NCI-H1092 (cell line): ENCODE data around the gene KRT33B.
"Not testable (repeated sequence)": the region's sequence is repeated elsewhere in the genome, so short reads cannot be mapped to it uniquely, and the experiment has no call there.

ENCODE experiments used
- DNase-seq: peaks from one replicate; lab custom pipeline; 2025; lab: John Stamatoyannopoulos, UW

Gene KRT33B

GRCh38 chr17:41369713-41370112 lies at the start of gene KRT33B:
TSS of gene KRT33B (minus strand) at chr17:41369813. CDS start at chr17:41369750, 63 bp downstream.
- DNase-seq, result no peak

DNA sequence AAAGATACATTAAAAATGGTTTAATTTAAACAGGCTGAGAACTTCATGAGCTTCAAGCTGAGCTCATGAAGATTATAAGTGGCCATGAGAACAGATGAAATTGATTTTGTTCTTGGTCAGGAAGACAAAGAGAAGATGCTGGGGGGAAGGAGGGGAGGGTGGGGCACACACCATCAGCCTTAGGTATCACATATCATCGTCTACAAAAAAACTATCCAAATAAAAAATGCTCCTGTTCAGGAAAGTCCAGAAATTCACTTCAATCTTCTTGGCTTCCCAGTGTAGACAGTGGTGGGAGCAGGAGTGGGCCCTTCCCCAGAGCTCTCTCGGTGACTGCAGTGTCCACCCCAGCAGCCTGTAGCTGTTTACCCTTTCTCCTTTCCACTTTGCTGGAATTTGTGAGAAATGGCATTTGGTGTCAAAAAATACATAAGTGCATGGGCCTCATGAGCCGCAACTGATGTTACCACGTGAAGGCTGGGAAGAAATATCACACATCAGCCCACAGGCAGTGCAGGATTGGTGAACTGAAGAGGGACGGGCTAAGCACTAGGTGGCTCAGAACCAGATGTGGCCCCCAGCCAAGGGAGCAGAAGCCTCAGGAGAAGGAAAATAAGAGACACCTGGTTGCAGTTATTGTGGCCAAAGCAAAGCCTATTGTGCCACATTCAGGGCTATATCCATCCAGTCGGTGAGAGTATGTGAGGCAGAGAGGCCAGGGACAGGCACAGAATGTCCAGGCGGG lies 48.7 kb upstream of the KRT33B start:
- no peak for DNase-seq

- DNase-seq, result no peak
Observed at GRCh38 chr17:41417576-41418015, 48.0 kb upstream of the KRT33B start.

GRCh38 chr17:41417127-41417526 lies 47.5 kb upstream of the KRT33B start:
- DNase-seq, result no peak

DNA sequence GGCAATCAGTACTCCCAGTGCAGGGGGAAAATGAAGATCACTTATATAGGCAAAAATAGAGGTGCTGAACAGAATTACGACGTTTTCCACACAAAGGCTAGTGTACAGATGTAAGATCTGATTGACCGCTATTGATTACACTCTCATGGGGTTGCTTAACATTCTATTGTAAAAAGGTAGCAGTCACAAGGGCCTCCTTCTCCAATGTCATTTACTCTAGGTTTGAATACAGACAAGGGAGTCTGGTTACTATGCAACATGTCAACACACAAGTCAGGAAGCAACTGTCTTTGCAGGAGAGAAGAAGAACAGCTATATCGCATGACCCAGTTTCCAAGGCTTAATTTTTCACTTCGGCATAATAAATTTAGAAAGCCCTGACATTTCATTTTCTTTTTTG lies 46.9 kb upstream of the KRT33B start:
- DNase-seq, result no peak

DNA sequence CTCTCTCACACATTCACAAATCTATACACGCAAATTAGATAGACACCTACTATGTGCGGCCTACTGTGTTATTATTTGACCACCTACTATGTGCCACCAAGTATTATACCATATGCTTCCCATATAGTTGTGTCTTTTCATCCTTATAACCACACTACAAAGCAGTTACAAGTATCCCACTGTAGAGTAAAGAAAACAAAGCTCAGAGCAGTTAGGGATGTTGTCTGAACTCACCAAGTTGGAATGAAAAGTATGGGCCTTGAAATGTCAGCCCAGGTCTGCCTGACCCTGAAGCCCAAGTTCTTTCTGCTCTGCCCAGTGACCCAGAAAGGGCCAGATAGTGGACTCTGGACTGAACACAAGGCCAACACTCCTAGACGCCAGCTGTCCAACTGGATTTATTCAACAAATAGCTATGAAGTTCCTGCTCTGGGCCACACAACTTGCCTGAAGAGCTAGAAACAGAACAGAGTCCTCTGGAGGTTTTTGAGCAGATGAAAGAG lies 46.3 kb upstream of the KRT33B start:
- no peak for DNase-seq

DNA sequence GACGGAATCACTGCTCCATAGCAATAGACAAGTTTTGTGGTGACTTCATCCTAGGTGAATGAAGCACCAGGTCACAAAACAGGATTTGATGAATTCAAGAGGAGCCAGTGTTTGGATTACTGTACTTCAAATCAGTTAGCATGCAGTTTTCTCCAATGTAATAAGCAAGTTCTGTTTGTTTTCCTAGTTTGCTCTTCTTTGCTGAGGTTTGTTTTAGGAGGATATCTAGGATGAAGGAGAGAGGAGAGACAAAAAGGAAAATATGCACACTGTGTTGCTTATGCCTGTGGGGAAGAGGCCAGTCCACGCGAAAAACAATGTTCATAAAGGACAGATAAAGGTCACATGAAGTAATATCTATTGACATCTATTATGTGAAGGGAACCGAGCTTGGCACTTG lies 45.8 kb upstream of the KRT33B start:
- no peak for DNase-seq

- no peak for DNase-seq
Observed at GRCh38 chr17:41413982-41414381, 44.4 kb upstream of the KRT33B start.

GRCh38 chr17:41413353-41413957 lies 43.8 kb upstream of the KRT33B start:
- DNase-seq, result no peak

DNA sequence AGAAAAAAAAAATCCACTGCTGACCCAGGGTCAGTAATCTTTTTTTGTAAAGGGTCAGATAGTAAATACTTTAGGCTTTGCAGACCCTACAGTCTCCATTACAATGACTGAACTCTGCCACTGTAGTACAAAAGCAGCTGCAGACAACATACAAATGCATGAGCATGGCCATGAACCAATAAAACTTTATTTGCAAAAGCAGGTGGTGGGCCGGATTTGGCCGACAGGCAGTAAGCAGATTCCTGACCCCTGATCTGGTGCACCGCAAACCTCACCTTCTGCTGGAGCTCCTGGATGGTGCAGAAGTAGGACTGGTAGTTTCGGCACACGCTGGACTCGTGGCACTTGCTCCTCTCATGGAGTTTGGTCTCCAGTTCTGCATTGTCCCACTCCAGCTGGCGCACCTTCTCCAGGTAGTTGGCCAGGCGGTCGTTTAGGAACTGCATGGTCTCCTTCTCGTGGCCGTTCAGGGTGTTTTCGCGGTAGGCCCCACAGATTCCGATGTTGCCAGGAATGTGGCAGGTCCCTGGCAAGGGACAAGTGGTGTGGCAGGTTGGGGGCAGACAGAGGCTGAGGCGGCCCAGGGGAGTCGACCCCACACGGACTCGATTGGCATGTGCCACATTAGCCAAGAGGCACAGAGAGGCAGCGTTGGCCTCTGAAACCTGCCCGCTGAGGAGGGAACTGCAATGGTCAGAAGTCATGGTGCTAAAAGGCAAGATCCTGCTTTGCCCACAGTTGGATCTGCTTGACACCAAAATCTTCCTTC lies 41.6 kb upstream of the KRT33B start:
- no peak for DNase-seq

DNA sequence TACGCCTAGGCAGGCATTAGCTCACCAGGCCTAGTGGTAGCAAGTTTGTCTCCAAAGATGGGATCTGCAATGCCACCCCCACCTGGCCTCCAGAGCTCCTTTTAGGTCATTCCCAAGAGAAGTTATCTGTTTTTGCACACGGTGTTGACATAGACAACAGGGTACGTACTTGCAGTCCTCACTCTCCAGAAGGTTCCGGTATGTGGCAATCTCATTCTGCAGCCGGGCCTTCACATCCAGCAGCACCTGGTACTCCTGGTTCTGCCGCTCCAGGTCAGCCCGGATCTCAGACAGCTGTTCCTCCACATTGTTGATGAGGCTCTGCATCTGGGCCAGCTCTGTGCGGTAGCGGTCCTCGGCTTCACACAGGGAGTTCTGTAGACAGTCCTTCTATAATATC lies 37.6 kb upstream of the KRT33B start:
- no peak for DNase-seq

GRCh38 chr17:41406205-41406604 lies 36.6 kb upstream of the KRT33B start:
- DNase-seq, result no peak

GRCh38 chr17:41404024-41404671 lies 34.5 kb upstream of the KRT33B start:
- no peak for DNase-seq

DNA sequence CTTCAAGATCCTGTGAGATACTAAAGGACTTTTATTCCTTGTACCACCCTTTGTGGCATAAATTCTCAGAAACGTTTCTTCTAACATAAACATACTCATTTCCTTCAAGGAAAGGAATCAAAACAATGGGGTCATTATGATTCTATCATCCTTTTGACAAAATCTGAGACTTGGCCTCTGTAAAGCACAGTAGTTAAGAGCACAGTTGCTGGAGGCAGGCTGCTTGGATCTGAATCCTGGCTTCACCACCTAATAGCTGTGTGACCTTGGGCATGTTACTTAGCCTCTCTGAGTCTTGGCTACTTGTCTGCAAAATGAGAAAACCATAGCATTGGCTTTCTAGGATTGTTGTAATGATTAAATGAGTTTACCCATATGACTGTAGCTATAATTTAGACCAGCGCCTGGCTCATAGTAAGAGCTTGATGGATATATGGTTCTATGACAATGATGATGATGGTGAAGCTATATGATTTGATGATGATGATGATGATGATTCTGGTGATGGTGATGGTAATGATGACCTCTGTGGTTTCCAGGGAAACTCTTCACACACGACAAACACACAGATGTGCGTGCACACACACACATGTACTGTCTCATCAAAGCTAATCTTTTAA lies 33.9 kb upstream of the KRT33B start:
- no peak for DNase-seq

- DNase-seq, result no peak
Observed at GRCh38 chr17:41402161-41402560, 32.5 kb upstream of the KRT33B start.

GRCh38 chr17:41396996-41397660 lies 27.5 kb upstream of the KRT33B start, which contains the start of gene KRT31:
TSS of gene KRT31 (minus strand) at chr17:41397608. CDS start at chr17:41397539, 69 bp downstream.
- no peak for DNase-seq

- DNase-seq, result no peak
Observed at GRCh38 chr17:41396340-41396739, 26.7 kb upstream of the KRT33B start.

DNA sequence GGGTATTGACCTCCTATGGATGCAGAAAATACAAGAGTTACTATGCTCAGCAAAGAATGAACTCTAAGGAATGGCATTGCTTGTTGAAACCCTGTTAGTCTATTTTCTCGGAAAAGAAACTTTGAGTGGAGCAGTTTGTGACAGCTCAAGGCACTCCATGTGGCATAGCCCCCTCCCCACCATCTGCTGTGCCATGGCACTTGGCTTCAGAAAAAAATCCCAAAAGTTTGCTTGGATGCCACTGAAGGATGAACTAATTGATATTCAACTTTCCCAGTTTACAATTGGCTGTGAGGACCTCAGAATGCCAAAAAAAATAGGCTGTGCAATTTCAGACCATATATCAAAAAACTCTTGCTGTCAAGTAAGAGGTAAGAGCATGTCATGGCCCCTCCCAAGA lies 26.0 kb upstream of the KRT33B start:
- no peak for DNase-seq

DNA sequence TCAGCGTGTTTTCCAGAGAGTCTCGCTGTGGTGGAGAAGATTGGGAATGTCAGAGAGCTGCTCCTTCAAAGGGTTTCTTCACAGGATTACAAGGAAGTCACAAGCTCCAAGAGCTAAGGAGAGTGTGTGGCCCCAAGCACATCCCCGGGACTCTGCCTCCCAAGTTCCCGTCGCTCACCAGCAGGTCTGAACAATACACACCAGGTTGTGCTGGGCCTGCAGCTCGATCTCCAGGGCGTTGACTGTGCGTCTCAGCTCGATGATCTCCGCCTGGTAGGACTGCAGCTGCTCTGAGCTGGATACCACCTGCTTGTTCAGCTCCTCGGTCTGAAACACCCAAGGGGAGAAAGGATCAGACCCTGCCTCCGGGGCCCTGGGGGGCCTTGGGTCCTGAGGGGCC lies 25.4 kb upstream of the KRT33B start:
- not testable (repeated sequence) for DNase-seq

DNA sequence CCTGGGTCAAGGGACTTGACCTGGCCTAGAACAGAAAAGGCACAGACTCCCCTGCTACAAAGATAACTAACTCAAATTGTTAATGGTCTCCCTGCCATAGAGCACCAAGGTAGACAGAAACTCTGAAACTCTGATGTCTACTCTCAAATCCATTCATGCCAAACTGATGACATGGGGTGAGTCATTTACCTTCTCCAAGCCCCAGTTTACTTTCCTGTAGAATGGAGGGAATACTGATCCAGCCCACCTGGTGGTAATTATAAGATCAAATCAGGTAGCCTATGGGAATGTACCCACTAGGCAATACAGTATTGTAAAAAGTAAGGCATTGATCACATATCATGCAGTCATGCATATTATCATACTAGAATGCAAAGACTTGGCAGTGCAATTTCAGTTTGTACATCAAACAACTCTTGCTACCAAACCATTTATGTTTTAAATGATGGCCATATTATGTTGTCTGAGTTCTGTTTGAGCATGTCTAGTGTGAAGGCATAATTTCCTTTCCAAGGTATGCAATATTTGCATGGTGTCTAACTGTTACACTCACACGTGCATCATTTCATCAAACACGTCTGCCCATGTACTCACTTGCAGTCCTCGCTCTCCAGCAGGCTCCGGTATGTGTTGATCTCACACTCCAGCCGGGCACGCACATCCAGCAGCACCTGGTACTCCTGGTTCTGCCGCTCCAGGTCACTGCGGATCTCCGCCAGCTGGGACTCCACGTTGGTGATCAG lies 24.8 kb upstream of the KRT33B start:
- DNase-seq, result no peak
